GM18498 (cell line): ENCODE data around the gene SLC44A1.

ENCODE experiments used
- ATAC-seq: cut with Tn5 transposase; IDR thresholded peaks from one replicate; pipeline ENCODE4 v1.9.1; 2021; ENCODE audit warnings: mild to moderate bottlenecking, moderate library complexity; ENCODE audit not compliant: unreplicated experiment

The SLC44A1 gene

GRCh38 chr9:105455836-105456475 lies 211.5 kb downstream of the SLC44A1 start:
- no peak for ATAC-seq

DNA sequence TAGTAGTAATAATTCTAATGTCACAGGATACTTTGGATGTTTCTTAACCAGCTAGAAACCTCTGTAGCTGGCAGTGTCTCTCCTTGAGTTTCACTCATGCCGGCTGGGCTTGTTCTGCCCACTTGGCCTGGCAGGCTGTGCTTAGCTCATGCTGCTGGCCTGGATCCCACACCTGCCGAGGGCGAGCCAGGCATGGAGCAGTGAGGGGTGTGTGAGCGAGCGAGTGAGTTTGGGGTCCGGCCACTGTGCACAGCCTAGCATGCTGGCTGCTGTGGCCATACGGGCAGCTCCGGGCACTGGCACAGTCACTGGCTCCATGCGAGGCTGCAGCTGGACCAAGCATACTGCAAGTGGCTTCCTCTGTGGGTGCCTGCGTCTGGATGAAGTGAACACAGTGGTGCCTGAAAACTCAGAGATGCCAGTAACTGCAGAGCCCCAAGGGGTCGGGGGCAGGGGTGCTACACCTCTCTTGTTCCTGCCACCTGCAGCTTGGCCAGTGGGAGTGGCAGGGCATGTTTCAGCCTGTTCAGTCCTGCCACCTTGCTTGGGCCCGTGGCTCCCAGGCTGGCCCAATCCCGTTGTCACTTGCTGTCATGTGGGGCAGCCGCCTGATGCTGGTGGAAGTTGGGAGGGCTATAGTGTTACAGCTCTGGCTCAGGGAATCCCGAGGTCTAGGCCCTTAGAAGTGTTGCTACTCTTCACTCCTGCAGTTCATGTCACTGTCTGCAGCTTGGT lies 213.3 kb downstream of the SLC44A1 start:
- ATAC-seq, result no peak

- ATAC-seq, result no peak
These were observed 214.0 kb downstream of the SLC44A1 start for GRCh38 chr9:105458404-105458803.

DNA sequence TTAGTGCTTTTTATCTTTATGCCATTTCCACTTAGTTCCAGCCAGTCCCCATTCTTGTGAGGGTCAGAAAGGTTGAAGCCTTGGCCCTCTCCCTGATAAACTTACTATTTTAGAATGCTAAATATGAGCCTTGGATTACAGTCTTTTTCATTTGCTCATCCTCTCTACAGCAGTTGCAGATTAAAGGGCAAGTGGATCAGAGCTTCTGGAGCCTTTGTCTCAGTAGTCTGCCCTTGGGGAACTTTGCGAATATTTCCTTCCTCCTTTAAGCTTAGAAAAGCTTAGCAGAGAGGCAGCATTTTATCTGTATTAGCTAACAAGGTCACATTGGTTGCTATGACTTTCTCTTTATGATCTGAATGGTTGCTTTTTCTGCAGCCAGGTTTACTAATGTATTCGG lies 214.9 kb downstream of the SLC44A1 start:
- ATAC-seq, result no peak

DNA sequence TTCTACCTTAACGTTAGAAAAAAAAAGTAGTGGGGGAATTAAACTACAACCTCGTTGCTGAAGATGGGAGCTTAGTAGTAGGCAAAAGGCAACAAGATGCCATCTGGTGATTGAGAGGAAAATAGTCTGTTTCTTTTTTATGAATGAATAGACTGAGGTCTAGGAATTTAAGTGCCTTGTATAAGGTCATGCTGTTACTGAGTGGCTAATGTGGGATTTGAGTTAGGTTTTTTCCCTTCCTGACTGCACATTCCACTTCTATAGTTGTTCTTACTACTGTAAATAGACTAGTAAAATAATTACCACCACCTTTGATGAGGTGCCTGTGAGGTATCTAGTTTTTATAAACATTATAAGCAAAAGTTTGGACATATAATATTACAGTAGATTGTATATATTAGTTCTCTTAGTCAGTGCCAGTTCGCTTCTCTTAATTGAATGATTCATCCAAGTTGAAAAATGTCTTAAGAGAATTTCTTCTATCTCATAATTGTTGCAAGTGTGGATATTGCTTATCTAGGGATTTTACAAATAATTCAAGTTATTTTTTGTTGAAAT lies 222.5 kb downstream of the SLC44A1 start:
- ATAC-seq, result no peak

DNA sequence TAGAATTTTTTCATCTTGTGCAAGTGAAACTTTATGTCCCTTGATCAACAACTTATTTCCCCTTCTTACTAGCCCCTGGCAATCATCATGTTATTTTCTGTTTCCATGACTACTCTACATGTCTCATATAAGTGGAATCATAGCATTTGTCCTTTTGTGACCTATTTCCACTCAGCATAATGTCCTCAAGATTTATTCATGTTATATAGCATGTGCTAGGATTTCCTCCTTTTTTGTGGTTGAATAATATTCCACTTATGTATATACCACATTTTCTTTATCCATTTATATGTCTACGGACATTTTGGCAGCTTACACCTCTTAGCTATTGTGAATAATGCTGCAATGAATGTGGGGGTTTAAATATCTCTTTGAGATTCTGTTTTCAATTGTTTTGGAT lies 224.4 kb downstream of the SLC44A1 start:
- ATAC-seq, result no peak

DNA sequence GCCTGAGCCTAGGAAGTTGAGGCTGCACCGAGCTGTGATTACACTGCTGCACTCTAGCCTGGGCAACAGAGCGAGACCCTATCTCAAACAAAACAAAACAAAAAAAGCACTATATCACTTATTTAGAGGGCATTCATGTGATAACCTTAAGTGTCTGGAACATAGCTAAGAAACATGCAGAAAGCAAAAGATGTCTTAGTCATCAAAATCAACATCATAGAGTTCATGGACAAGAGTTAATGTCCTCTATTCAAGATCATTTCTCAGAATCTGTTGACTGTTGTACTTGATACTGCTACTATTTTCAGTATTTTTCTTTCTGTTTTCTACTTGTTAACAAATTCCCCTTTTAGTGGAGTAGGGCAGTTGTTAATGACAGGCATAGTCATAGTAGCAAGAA lies 228.8 kb downstream of the SLC44A1 start:
- ATAC-seq, result no peak

DNA sequence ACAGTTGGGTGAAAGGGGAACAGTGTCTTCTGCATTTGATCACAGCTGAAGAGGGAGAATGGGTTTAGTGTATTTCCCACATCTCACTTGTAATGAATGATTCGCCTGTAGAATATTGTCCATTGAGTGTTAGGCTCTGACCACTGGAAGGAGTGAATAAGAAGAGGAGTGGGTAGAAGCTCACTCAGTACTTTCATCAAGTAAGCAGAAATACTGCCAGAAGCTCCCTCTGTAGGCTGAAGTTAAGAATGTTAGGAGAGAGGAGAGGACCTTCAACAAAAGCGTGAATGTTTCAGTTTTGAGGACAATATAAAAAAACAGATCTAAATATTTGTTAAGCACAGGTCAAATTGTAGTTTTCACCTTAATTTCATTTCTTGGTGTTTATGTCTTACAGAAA lies 230.9 kb downstream of the SLC44A1 start:
- ATAC-seq, result no peak

GRCh38 chr9:105479846-105480245 lies 235.4 kb downstream of the SLC44A1 start:
- ATAC-seq, result no peak

DNA sequence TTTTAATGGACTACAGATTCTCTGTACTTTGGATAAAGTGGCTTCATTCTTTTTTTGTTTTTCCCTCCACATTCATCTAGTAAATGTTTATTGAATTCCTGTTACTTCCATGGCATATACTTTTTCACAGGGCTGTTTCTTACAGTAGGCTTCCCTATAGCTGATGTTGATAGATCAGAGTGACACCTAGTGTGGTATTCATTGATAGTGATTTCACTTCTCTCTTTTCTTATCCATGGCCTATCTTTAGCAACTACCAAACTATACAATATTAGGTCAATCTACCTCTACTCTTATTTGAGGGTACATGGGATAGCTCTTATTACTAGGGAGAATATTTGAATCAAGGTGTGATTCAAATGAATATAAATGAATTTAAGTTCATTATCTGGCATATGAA lies 239.2 kb downstream of the SLC44A1 start:
- ATAC-seq, result peak; percentile 85

- ATAC-seq, result no peak
These were observed 239.8 kb downstream of the SLC44A1 start for GRCh38 chr9:105484226-105484625.

GRCh38 chr9:105485131-105485530 lies 240.7 kb downstream of the SLC44A1 start:
- ATAC-seq, result no peak
